ENCODE results near the gene PTPRU.

Gene PTPRU

GRCh38 chr1:29264773-29265389 lies 28.6 kb downstream of the PTPRU start:
- ChIA-PET CTCF (interaction anchor here (0.6 kb wide), 3 partner anchors 37 to 429 kb away, joined by 3 to 4 read pairs (median 4); no protein-coding TSS in a partner anchor), POLR2A (no interaction called here)
- Histone ChIP-seq H3K27ac (ENCODE audit: extremely low read depth, low read depth, low read length) (no peak overlapping the region), H3K36me3 (ENCODE audit: control insufficient read depth in 2 of 2, insufficient read depth in 1 of 2, low read length in 2 of 2) (peaks cover 0 to 20% of the 10 kb centered on the region in 2 experiments; a peak in 2 of 3 replicates), H3K9me3 (ENCODE audit: control insufficient read depth, insufficient read depth, low read depth, low read length) (no peaks in the 10 kb centered on the region), H3K4me3 (ENCODE audit: low read depth, low read length) (no peak overlapping the region), H3K4me1 (ENCODE audit: control insufficient read depth, insufficient read depth, low read length) (no peaks in the 10 kb centered on the region)
- TF ChIP-seq ZNF2 (tag by site-specific recombination; IDR thresholded peaks at IDR 0.05) (no peak), PRDM6 (tag by site-specific recombination; IDR thresholded peaks at IDR 0.05) (0 out of 2 replicates have a peak, but pooled peaks have one; percentile 11), SCRT1 (tag by site-specific recombination; IDR thresholded peaks at IDR 0.05; ENCODE audit: borderline replicate concordance) (0 out of 2 replicates have a peak, but pooled peaks have one; percentile 47), ZFHX2 (tag by site-specific recombination; conservative IDR thresholded peaks at IDR 0.05) (no peak), SCRT2 (tag by site-specific recombination; IDR thresholded peaks at IDR 0.05) (peak; percentile 79)

- ChIA-PET CTCF (no interaction called here), POLR2A (no interaction called here)
- Histone ChIP-seq H3K27ac (ENCODE audit: extremely low read depth, low read depth, low read length) (no peak overlapping the region), H3K9me3 (ENCODE audit: control insufficient read depth, insufficient read depth, low read depth, low read length) (no peaks in the 10 kb centered on the region), H3K36me3 (ENCODE audit: control insufficient read depth in 2 of 2, insufficient read depth in 1 of 2, low read length in 2 of 2) (peaks cover 0 to 19% of the 10 kb centered on the region in 2 experiments; a peak in 2 of 3 replicates), H3K4me3 (ENCODE audit: low read depth, low read length) (no peak overlapping the region), H3K4me1 (ENCODE audit: control insufficient read depth, insufficient read depth, low read length) (no peaks in the 10 kb centered on the region)
- TF ChIP-seq SETDB1 (IDR thresholded peaks at IDR 0.05; ENCODE audit: insufficient read length, low read length) (peak; percentile 68), ZNF514 (tag by site-specific recombination; IDR thresholded peaks at IDR 0.05) (no peak), GLIS1 (tag by site-specific recombination; IDR thresholded peaks at IDR 0.05) (0 out of 2 replicates have a peak, but pooled peaks have one; percentile 4)
These were observed 30.6 kb downstream of the PTPRU start for GRCh38 chr1:29266912-29267311.

- Histone ChIP-seq H3K9me3 (ENCODE audit: control insufficient read depth, insufficient read depth, low read depth, low read length) (no peaks in the 10 kb centered on the region), H3K4me3 (ENCODE audit: low read depth, low read length) (no peak overlapping the region), H3K27ac (ENCODE audit: extremely low read depth, low read depth, low read length) (no peak overlapping the region), H3K36me3 (ENCODE audit: control insufficient read depth in 2 of 2, insufficient read depth in 1 of 2, low read length in 2 of 2) (peaks cover 0 to 13% of the 10 kb centered on the region in 2 experiments; a peak in 2 of 3 replicates), H3K4me1 (ENCODE audit: control insufficient read depth, insufficient read depth, low read length) (no peaks in the 10 kb centered on the region)
- POLR2A ChIA-PET, result no interaction called here
- no peak for TF ChIP-seq ZBTB21 (tag by site-specific recombination; IDR thresholded peaks at IDR 0.05)
- no peak for TF ChIP-seq ZNF654 (tag by site-specific recombination; IDR thresholded peaks at IDR 0.05; ENCODE audit: low read depth)
- no peak for TF ChIP-seq REPIN1 (tag by site-specific recombination; IDR thresholded peaks at IDR 0.05; ENCODE audit: low read depth)
- CTCF ChIA-PET, result no interaction called here
These were observed 31.2 kb downstream of the PTPRU start for GRCh38 chr1:29267321-29268070.

- H3K4me1 ChIP-seq (ENCODE audit: control insufficient read depth, insufficient read depth, low read length), result no peaks in the 10 kb centered on the region
- H3K27ac ChIP-seq (ENCODE audit: extremely low read depth, low read depth, low read length), result no peak overlapping the region
- no peaks in the 10 kb centered on the region for H3K9me3 ChIP-seq (ENCODE audit: control insufficient read depth, insufficient read depth, low read depth, low read length)
- CTCF ChIA-PET, result interaction anchor here (0.5 kb wide), 1 partner anchor 40 kb away, joined by 3 read pairs; no protein-coding TSS in a partner anchor
- no peak overlapping the region for H3K4me3 ChIP-seq (ENCODE audit: low read depth, low read length)
- POLR2A ChIA-PET, result interaction anchor here (0.5 kb wide), 1 partner anchor 222 kb away, joined by 4 read pairs; no protein-coding TSS in a partner anchor
- H3K36me3 ChIP-seq (ENCODE audit: control insufficient read depth in 2 of 2, insufficient read depth in 1 of 2, low read length in 2 of 2), result peaks cover 0 to 11% of the 10 kb centered on the region in 2 experiments; a peak in 2 of 3 replicates
- TF ChIP-seq AEBP2 (tag by site-specific recombination; IDR thresholded peaks at IDR 0.05; ENCODE audit: borderline replicate concordance), result no peak
- no peak for TF ChIP-seq OVOL3 (tag by site-specific recombination; IDR thresholded peaks at IDR 0.05)
- TF ChIP-seq ZNF132 (tag by site-specific recombination; IDR thresholded peaks at IDR 0.05; ENCODE audit: borderline replicate concordance), result no peak
- TF ChIP-seq ZNF664 (tag by site-specific recombination; IDR thresholded peaks at IDR 0.05), result no peak
- no peak for TF ChIP-seq ZNF416 (tag by site-specific recombination; IDR thresholded peaks at IDR 0.05)
- no peak for TF ChIP-seq ZNF704 (tag by site-specific recombination; IDR thresholded peaks at IDR 0.05)
- TF ChIP-seq ZNF221 (tag by site-specific recombination; IDR thresholded peaks at IDR 0.05; ENCODE audit: borderline replicate concordance), result no peak
These were observed 33.1 kb downstream of the PTPRU start for GRCh38 chr1:29269382-29269781.
